Transverse colon (tissue), 4 donors: ENCODE measurements around the gene RBMX2. TPM values are rescaled to one million over a fixed set of nuclear protein-coding genes. Genes with fewer than 3 reads are reported as not detected.

Source experiments
- DNase-seq: peaks from one replicate; pipeline ENCODE4 v3.0.0-alpha.2; 2019
- H3K27ac ChIP-seq, 4 donors: fragments of 200-600 bp; sonication (generic); 2 replicates each; pipeline ENCODE4 v1.5.1; 2016 to 2018; ENCODE audit warnings: inconsistent platforms in 4 of 4
- H3K27me3 ChIP-seq: fragments of 200-600 bp; sonication (generic); 2 replicates; pipeline ENCODE4 v1.5.1; 2017; ENCODE audit warnings: inconsistent platforms
- H3K36me3 ChIP-seq, 4 donors: fragments of 200-600 bp; sonication (generic); 2 replicates each; pipeline ENCODE4 v1.5.1; 2017 to 2019; ENCODE audit warnings: inconsistent platforms in 4 of 4
- H3K4me1 ChIP-seq, 4 donors: fragments of 200-600 bp; sonication (generic); 2 replicates each; pipeline ENCODE4 v1.5.1; 2017 to 2020; ENCODE audit warnings: inconsistent platforms in 4 of 4
- H3K4me3 ChIP-seq, 4 donors: fragments of 200-600 bp; sonication (generic); 1 replicate in 1 of 4; 2 replicates in 3 of 4; pipeline versions ENCODE4 v1.5.1 to v1.6.1; 2017 to 2019; ENCODE audit warnings: inconsistent platforms in 4 of 4
- H3K9me3 ChIP-seq, 2 donors: fragments of 200-600 bp; sonication (generic); 2 replicates each; pipeline ENCODE4 v1.5.1; 2017 to 2019; ENCODE audit warnings: inconsistent platforms in 2 of 2
- CTCF ChIP-seq, 5 experiments: fragments of 200-600 bp in 3 of 5; fragments of 450-650 bp in 2 of 5; sonication (generic) in 3 of 5; IDR thresholded peaks; 1 replicate in 2 of 5; 2 replicates in 3 of 5; pipeline ENCODE4 v1.5.1; 2016 to 2017; ENCODE audit warnings: antibody characterized with exemption in 5 of 5, inconsistent platforms in 3 of 5, mild to moderate bottlenecking in 2 of 5, moderate library complexity in 1 of 5
- EP300 ChIP-seq: sonication (generic); formaldehyde crosslinking; IDR thresholded peaks from one replicate; pipeline ENCODE4 v1.6.1; 2017; ENCODE audit warnings: antibody characterized with exemption, low read depth
- POLR2A ChIP-seq: fragments of 450-650 bp; IDR thresholded peaks from one replicate; pipeline ENCODE4 v1.6.1; 2016; ENCODE audit warnings: antibody characterized with exemption, mild to moderate bottlenecking, moderate library complexity
- POLR2AphosphoS5 ChIP-seq, 3 donors: sonication (generic); formaldehyde crosslinking; IDR thresholded peaks; one replicate each; pipeline ENCODE4 v1.6.1; 2016; ENCODE audit warnings: antibody characterized with exemption in 3 of 3
- WGBS, 2 donors: methylation state at CpG; one replicate each; pipeline ENCODE4 v1.1.5; 2018; ENCODE audit warnings: low coverage in 1 of 2; 5-methylcytosine and 5-hydroxymethylcytosine counted together
- in situ Hi-C, 4 donors: fragments of 200-750 bp; cut with MboI; loops; one replicate each; pipeline versions ENCODE4 v1.15.0 to v1.15.1; 2017; ENCODE audit warnings: low sequenced_read_pairs in 3 of 4, low pct_ligation_motif_present in 1 of 4, low pct_unique_long_range_greater_than_20kb in 1 of 4
- intact Hi-C: fragments of 100-400 bp; cut with DNase I; formaldehyde crosslinking; loops from one replicate; pipeline ENCODE4 v1.15.1; 2023; ENCODE audit warnings: low total_unique reads
- total RNA-seq, 4 donors: library from RNA; depleted of rRNA; stranded (reverse); fragments of >200 nt; gene quantifications; one replicate each; pipeline ENCODE4 v1.1.0, GENCODE V29; 2016

The RBMX2 gene
- total RNA-seq, 4 donors from 2014 or later: 1.00 to 13.0 (median 7.6) TPM

GRCh38 chrX:130416785-130417184 lies 15.0 kb downstream of the RBMX2 start:
- WGBS, 2 donors: 83% methylated on average over 4 of the region's 4 CpGs; no CpG with 5 or more reads in 1 of the 2 donors
- Histone ChIP-seq H3K27me3 (no peaks in the 10 kb centered on the region), H3K9me3 (no peaks in the 10 kb centered on the region), H3K27ac (no peak overlapping the region), H3K4me3 (no peak overlapping the region), H3K36me3 (no peaks in the 10 kb centered on the region), H3K4me1 (no peaks in the 10 kb centered on the region)
- intact Hi-C loops (no loop called here), in situ Hi-C loops (no loop called here)
- no peak for DNase-seq
- TF ChIP-seq CTCF (IDR thresholded peaks at IDR 0.05) (no peak), POLR2A (no peak), EP300 (no peak), POLR2AphosphoS5 (IDR thresholded peaks at IDR 0.05) (no peak)

GRCh38 chrX:130418066-130418465 lies 16.3 kb downstream of the RBMX2 start:
- TF ChIP-seq CTCF (IDR thresholded peaks at IDR 0.05): no peak
- no peak for TF ChIP-seq EP300
- TF ChIP-seq POLR2A: no peak
- TF ChIP-seq POLR2AphosphoS5 (IDR thresholded peaks at IDR 0.05): no peak

GRCh38 chrX:130418740-130419139 lies 17.0 kb downstream of the RBMX2 start:
- no peaks in the 10 kb centered on the region for H3K9me3 ChIP-seq
- intact Hi-C loops (no loop called here), in situ Hi-C loops (no loop called here)
- H3K27me3 ChIP-seq: no peaks in the 10 kb centered on the region
- DNase-seq: no peak
- 60 to 82% methylated on average over 1 to 4 of the region's 4 CpGs for WGBS, 2 donors
- H3K4me1 ChIP-seq: no peaks in the 10 kb centered on the region
- no peak overlapping the region for H3K27ac ChIP-seq
- no peak overlapping the region for H3K4me3 ChIP-seq
- no peaks in the 10 kb centered on the region for H3K36me3 ChIP-seq
- TF ChIP-seq POLR2A (no peak), CTCF (IDR thresholded peaks at IDR 0.05) (no peak), EP300 (no peak), POLR2AphosphoS5 (IDR thresholded peaks at IDR 0.05) (no peak)

More at GRCh38 chrX:130418066-130418465, 16.3 kb downstream of the RBMX2 start:
- WGBS, 2 donors: 52% methylated on average over 2 of the region's 2 CpGs; no CpG with 5 or more reads in 1 of the 2 donors
- in situ Hi-C loops (no loop called here), intact Hi-C loops (no loop called here)
- Histone ChIP-seq H3K27me3 (no peaks in the 10 kb centered on the region), H3K9me3 (no peaks in the 10 kb centered on the region), H3K4me3 (no peak overlapping the region), H3K4me1 (no peaks in the 10 kb centered on the region), H3K27ac (no peak overlapping the region), H3K36me3 (no peaks in the 10 kb centered on the region)
- no peak for DNase-seq

- WGBS, 2 donors: 93% methylated on average over 2 of the region's 2 CpGs; no CpG with 5 or more reads in 1 of the 2 donors
- intact Hi-C loops (no loop called here), in situ Hi-C loops (no loop called here)
- Histone ChIP-seq H3K27me3 (no peaks in the 10 kb centered on the region), H3K4me3 (no peak overlapping the region), H3K9me3 (no peaks in the 10 kb centered on the region), H3K36me3 (no peaks in the 10 kb centered on the region), H3K4me1 (no peaks in the 10 kb centered on the region), H3K27ac (no peak overlapping the region)
- TF ChIP-seq EP300 (no peak), POLR2AphosphoS5 (IDR thresholded peaks at IDR 0.05) (no peak), CTCF (IDR thresholded peaks at IDR 0.05) (no peak), POLR2A (no peak)
- DNase-seq: no peak
Observed at GRCh38 chrX:130419263-130419662, 17.5 kb downstream of the RBMX2 start.
